HG02840 (cell line): ENCODE results near the gene GSKIP.

Experiments
- ATAC-seq: cut with Tn5 transposase; IDR thresholded peaks from one replicate; pipeline ENCODE4 v1.9.1; 2021; ENCODE audit warnings: mild to moderate bottlenecking, moderate library complexity, moderate number of reproducible peaks; ENCODE audit not compliant: unreplicated experiment, low FRiP score

The GSKIP gene

DNA sequence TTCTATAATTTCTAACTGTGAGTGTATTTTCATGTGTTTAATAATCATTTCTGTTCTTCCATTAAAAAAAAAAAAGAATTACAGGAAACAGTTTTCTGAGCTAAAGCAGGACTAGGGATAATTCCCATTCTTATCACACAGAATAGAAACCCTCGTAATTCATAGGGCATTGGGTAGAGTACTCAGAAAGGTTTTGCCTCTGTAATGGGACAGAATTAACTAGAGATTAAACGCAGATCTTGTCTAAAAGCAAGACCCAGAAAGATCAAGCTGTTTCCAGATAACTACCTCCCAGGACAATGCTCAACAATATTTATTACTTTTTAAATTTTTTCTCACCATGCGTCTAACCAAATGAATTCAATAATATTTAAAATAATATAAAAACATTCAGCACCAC is 10.2 kb downstream of the GSKIP start:
- no peak for ATAC-seq

DNA sequence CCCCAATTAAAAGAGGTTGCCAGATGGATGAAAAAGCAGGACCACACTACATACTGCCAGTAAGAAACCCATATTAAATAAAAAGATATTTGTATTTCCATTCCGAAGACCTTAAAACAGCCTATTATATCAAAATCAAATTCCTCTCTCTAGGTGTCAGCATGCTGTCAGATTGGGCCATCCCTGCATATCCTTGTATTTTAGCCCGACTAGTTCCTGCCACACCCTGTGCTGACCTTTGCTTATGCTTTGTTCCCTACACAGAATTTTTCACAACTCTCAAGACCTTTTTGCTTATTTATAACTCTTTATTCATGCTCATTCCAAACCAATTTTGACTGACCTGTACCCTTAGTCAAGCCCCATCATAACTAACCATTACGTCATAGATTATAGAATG is 12.8 kb downstream of the GSKIP start:
- no peak for ATAC-seq

- no peak for ATAC-seq
These were observed 17.4 kb downstream of the GSKIP start for GRCh38 chr14:96380735-96381134.

- no peak for ATAC-seq
These were observed 20.1 kb downstream of the GSKIP start for GRCh38 chr14:96383445-96383844.

DNA sequence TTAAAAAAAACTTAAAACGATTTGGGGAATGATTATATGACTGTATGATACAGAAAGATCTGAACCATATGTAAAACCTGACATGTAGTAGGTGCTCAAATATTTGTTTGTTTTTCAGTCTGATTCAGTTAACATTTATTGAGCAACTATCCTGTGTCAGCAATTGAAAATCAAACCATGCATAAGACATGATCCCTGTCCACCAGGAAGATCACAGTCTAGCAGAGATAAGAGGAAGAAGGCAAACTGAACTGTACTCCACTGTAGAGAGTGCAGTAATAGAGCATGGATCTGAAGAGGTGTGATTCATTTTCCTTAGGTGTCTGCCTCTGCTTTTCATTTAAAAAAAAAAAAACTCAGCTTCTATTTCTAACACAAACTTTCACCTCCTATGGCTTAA is 20.7 kb downstream of the GSKIP start:
- no peak for ATAC-seq

DNA sequence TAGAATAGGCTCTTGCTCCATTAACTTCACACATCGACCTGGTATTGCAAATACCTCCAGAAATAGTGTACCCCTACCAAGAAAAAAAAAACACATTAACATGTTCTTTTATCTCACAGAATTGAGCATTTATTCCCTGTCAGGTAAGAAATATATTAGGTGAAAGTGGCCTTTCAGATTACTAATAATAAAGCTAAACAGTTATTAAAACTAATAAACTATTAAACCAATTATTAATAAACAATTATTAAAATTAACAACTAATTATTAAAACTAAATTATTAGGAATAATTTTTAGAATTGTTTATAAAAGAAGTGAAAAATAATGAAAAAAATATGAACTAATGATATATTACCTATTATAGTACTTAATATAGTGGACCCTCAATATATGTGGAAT is 21.4 kb downstream of the GSKIP start:
- no peak for ATAC-seq

DNA sequence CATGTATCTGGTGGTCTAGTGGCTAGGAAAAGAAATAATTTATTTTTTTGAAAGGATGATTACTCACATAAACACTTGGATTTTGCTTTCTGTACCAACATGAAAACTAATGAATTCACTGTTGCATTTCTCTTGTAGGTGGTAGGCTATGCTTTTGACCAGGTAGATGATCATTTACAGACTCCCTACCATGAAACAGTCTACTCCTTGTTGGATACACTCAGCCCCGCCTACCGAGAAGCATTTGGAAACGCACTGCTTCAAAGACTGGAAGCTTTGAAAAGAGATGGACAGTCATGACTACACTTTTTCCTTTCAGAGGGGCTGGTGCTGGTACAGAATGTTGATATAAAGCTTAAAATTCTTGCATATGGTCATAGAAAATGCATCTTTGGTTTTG is 22.1 kb downstream of the GSKIP start:
- no peak for ATAC-seq

GRCh38 chr14:96390965-96391292 is 27.6 kb downstream of the GSKIP start:
- no peak for ATAC-seq

GRCh38 chr14:96391293-96392118 is 28.2 kb downstream of the GSKIP start:
- ATAC-seq = peak; percentile 81

DNA sequence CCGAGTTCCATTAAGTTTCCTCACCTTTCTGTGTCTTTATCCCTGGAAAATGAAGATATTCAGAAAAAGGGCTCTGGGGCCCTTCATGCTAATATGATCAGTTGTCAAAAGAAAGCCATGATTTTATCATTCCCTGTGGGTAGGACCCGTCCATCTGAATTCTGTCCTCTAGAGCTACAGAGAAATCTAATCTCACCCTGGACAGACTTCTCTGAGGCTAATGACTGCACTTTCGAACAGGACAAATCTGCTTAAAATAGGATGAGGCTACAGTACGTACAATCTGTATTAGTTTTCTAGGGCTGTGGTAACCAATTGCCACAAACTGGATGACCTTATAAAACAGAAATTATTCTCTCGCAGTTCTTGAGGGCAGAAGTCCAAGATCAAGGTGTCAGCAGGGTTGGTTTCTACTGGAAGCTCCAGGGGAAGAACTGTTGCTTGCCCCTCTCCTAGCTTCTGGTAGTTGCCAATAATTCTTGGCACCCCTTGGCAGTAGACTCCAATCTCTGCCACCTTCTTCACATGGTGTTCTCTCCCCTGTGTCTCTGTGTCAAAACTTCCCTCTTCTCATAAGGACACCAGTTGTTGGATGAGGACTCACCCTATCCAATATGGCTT is 29.9 kb downstream of the GSKIP start:
- no peak for ATAC-seq

- no peak for ATAC-seq
These were observed 30.9 kb downstream of the GSKIP start for GRCh38 chr14:96394047-96394815.

DNA sequence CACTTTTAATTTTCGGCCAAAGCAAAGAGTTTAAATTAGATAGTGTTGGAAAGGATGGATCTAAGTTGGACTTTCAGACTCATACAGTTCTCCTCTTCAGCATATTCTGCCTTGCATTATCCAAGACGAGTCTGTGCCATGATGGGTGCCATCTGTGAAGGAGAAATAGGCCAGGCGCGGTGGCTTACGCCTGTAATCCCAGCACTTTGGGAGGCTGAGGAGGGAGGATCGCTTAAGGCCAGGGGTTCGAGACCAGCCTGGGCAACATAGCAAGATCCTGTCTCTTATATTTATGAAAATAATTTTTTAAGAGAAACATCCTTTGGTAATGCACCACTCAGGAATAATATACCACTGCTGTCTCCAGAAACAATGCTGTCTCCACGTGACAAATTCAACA is 35.1 kb downstream of the GSKIP start:
- no peak for ATAC-seq

DNA sequence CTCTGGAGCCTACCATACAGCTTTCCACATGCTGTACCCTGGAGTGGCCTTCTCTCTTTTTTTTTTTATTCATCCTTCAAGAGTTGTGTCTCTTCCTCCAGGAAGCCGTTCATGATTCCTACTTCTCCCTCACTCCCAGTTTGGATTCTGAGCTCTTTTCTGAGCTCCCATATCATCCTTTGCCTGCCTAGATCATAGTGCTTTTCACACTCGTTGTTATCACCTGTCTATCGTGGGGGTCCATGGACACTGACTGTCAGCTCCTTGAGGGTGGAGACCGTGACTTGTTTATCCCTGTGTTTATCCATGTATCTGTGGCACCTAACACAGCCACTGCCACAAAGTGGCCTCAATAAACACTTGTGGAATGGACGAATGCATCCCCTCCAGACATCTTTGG is 35.6 kb downstream of the GSKIP start:
- no peak for ATAC-seq

- no peak for ATAC-seq
These were observed 36.1 kb downstream of the GSKIP start for GRCh38 chr14:96399405-96399804.

DNA sequence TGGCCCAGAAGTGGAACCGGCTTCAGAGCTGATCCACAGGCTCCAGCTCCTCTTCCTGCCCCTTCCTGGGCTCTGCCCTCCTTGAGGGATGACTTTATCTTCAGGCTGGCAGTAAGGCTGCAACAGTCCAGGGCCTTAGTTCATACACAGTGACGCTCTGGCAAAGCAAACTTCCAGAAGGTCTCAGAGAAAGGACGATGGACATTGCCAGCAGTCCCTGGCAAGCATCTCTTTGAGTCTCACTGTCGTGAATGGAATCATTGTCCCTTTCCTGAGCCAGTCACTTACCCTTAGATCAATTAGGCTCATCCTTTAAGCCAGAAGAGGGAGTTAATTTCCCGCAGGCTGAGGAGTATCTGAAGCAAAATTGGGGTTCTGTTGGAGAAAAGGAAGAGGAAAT is 37.2 kb downstream of the GSKIP start:
- no peak for ATAC-seq

GRCh38 chr14:96403409-96403808 is 40.1 kb downstream of the GSKIP start:
- no peak for ATAC-seq

GRCh38 chr14:96405677-96406076 is 42.4 kb downstream of the GSKIP start:
- ATAC-seq = no peak

- no peak for ATAC-seq
These were observed 44.7 kb downstream of the GSKIP start for GRCh38 chr14:96407935-96408570.

DNA sequence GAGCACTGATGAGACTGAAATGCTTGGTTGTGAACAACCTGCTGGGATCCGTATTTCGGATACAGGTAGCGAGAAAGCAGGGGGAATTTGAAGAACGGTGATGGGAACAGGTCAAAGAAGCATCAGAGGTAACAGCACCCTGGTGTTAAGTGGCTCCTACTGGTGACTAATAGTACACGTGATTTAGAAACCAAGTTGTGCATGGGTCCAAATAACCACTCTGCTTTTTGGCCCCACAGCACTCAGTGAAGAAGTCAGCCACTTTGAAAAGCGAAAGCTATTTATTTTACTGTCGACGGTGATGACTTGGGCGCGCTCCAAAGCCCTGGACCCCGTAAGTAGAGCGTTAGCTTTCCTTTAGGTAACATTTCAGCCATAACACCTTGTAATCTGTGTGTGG is 45.3 kb downstream of the GSKIP start:
- ATAC-seq = no peak

GRCh38 chr14:96409701-96410100 is 46.4 kb downstream of the GSKIP start:
- ATAC-seq = no peak

DNA sequence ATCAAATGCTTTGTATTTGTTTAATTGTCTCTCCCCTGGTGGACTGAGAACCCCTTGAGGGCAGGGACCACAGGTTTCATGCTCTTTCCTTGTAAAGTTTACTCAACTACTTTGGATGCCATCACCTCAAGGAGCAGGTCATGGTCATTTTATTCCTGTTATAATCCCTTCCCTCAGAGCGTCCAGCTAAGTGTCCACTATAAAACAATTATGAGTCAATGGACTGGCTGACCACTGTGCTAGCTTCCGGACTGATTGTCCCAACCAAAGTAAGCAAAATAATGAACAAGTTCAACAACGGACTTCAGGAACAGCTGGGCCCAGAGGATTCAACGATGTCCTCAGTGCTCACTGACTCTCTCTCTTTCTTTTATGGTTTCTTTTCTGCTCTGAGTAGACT is 46.8 kb downstream of the GSKIP start:
- no peak for ATAC-seq
